HG03097 (cell line): ENCODE results near the gene MRPL53.
A peak's percentile ranks its signal among the peaks of the same experiment; 100 is the strongest.
"Not testable (repeated sequence)": the region's sequence is repeated elsewhere in the genome, so short reads cannot be mapped to it uniquely, and the experiment has no call there.

ENCODE experiments used
- ATAC-seq: cut with Tn5 transposase; IDR thresholded peaks from one replicate; pipeline ENCODE4 v1.9.1; 2021; ENCODE audit not compliant: unreplicated experiment, low FRiP score

The MRPL53 gene

DNA sequence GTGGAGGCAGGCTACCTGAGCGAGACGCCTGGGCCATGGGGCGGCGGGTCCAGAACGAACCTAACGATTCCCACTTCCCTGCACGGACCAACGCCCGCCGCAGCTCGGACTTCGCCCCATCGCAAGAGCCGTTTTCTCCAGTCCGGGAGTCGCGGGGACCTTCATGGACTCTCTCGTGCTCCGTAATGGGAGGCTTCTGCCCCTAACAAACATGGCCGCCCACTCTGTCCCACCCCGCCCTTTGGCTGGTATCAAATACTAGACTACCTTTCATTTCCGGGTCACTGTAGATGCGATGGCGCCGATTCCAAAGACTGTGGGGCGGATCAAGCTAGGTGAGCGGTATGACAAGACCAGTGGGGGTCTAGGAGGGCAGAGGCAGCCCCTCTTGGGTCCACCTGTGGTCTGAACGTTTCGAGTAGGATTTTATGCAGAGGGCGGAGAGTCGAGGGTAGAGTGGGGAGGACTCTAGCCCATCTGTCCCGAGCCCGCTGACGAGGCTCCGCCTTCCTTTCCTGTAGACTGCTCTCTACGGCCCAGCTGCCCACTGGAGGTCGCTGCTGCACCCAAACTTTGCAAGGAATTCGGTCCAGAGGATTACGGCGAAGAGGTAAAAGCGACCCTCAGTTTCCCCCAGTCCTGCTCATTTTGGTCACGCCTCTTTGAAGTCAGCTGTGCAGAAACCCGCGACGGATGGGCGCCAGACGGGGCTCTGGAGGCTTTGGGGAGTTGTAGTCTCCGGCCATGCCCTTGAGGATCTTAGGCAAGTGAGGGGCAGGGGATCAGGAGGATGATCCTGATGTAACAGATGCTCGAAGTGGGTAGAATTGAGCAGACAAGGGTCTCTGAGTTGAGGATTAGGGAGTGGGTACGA lies 10.6 kb upstream of the MRPL53 start, which contains the start of the genes CCDC142 and TTC31:
Gene CCDC142 (minus strand): TSS at position 198 of the 874 bp plus-strand sequence. CDS start 161 bp downstream, at position 37.
Gene TTC31 (plus strand): TSS at position 281 of the 874 bp plus-strand sequence. CDS start 15 bp downstream, at position 296.
- peak; percentile 84 for ATAC-seq

DNA sequence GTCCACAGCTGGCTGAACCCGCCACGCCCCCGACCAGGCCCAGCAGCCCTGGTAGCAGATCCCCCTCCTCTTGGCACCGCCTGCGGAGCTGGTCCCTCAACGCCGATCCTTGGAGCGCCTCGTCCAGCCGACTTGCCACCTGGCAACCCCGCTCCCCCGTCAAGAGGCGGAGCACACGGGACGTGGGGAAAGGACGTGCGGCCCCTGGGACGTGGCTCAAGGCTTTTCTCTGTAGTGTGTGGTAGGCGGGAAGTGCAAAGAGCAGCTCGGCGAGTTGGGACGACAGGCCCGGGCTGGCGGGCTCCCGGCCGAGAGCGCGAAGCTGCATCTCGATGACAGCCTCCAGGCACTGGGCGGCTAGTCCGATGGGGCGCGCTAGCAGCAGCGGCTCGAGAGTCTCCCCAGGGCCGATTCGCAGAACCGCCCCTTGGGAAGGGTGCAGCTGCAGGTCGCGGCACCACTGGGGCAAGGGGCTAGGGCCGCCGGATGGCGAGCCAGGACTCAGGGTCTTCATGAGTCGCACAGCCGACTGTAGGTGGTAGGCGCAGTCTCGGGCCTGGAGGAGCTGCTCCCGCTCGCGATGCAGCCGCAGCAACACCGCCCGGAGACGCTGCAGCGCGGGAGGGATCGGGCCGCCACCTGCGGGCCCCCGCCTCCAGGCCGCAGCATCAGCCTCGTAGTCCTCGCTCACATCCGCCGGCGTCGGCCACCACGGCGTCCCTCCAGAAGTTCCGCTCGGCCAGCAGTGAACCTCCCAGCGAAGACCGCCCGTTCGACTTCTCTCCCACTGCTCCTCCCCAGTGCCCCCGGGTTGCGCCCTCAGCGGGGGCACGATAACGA lies 9.7 kb upstream of the MRPL53 start:
- ATAC-seq, result peak; percentile 43

DNA sequence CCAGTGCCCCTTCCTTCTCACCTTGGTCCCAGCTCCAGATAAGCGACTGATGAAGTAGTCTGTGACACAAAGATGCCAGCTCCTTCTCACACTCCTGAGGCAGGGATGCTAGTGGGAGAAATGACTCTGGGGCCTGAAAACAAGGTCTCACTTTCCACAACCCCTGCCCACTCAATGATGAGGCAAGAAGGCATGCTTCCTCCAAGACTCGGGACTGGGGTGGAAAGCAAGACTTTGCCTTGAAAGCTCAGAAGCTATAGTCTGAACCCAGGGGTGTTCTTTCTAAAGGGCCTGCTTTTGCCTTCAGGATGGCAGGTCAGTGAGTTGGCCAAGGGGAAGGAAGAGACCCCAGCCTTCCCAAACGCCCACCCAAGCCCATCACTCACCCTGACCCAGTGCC lies 9.0 kb upstream of the MRPL53 start:
- ATAC-seq, result no peak

- no peak for ATAC-seq
Observed at GRCh38 chr2:74474899-74475298, 2.4 kb upstream of the MRPL53 start.

DNA sequence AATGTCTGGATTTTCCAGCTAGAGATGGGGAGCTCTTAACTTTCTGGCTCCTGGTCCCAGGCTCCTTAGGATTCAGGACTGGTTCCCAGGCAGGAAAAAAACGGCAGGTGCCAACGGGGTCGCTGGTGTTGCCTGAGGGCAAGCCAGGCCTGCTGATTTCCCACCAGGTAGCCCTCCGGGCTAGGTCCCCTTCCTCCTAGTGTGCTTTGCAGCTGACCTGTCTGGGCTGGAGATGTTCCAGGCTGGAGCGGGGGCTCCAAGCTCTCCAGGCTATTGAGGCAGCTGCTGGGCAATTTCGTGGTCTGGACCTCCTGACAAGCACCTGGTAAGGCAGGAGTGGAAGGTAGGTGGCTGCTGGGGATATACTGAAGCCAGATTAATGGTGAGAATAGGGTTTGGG lies 2.0 kb upstream of the MRPL53 start:
- no peak for ATAC-seq

DNA sequence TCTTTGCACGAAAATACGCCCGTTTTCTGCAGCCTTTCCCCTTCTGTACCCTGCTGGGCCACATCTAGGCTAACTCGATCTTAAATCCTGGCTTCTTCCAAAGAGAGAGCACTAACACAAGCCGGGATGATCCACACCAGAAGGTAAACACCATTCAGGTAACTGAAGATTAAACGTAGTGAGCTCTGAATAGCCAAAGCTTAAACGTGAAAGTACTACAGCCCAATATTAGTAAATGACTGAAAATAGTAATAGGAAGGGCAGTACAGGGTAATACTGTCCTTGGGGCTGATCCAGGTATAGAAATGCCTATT lies 422 bp upstream of the MRPL53 start:
- ATAC-seq, result peak; percentile 8

DNA sequence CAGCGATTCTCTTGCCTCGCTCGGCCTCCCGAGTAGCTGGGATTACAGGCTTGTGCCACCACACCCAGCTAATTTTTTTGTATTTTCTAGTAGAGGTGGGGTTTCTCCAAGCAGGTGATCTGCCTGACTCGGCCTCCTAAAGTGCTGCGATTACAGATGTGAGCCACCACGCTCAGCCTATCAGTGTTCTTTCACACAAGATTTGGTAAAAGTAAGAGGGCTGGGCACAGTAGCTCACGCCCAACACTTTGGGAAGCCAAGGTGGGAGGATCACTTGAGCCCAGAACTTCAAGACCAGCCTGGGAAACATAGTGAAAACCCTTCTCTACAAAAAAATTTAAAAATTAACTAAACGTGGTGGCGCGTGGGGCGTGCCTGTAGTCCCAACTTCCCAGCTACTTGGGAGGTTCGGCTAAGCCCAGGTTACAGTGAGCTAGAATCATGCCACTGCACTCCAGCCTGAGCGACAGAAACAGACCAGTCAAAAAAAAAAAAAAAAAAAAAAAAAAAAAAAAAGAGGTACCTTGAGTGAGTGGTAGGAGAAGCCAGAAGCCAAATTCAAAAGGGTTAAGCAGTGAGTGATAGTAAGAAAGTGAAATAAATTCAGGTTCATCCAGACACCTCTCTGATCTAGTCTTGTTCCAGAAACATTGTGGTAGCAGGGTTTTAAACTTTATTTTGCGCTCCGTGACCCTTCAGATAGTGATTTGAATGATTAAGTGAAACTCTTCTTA lies 981 bp downstream of the MRPL53 start:
- ATAC-seq, result no peak

- not testable (repeated sequence) for ATAC-seq
Observed at GRCh38 chr2:74470742-74471141, 1.7 kb downstream of the MRPL53 start.

DNA sequence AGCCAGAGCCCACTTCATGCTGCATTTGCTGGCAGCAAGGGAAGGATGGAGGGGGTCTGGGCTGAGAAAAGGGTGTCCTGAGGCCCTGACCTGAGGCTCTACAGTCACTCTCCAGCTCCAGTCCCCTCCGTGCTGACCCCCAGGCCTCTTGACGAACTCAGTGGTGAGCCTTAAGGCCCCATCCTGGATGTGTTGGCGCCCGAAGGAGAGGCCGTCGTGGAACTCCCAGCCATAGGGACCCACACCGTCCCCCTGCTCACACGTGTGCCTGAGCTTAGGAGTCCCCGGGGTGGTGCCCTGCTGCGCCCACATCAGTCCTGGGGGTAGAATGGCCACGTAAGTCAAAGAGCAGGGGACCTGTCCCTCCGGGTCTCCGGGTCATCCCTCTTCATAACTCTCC lies 8.1 kb downstream of the MRPL53 start:
- no peak for ATAC-seq

GRCh38 chr2:74462786-74463105 lies 9.7 kb downstream of the MRPL53 start:
- ATAC-seq, result no peak

- no peak for ATAC-seq
Observed at GRCh38 chr2:74462054-74462785, 10.3 kb downstream of the MRPL53 start.

DNA sequence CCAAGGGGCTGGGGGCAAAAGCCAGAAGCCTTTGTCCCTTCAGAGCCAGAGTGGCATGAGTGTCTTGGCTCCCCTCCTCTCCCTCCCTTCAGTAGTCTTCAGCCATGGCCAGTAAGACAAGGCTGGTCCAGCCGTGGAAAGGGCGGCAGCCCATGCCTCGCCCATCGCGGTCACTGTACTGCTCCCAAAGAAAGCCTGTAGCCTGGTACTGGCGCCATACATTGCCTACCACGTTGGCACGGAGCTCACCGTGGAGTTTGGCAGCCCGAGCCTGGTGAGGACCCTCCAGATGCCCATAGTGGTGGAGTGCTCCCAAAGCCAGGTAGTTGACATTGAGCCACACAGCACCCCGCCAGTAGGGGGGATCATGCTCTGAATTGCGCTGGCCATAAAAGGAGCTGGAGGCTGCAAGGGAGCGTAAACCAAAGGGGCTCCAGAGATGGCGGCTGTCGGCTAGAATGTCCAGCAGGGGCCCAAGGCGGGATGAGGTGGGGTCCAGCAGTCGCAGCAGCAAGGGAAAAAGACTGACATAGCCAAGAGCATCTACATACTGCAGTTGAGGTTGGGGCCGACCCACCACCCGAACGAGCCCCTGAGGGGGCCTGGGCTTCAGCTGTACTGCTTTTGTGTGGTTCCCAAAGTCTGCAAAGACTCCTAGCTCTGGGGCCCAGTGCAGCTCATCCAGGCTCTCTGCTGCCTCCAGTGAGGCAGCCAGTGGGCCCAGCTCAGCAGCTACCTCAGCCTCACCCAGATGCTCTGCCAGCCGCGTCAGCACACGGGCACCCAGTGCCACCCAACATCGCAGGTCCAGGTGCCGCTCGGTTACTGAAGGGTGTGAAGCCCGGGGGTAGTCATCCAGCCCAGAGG lies 11.1 kb downstream of the MRPL53 start:
- no peak for ATAC-seq

- ATAC-seq, result not testable (repeated sequence)
Observed at GRCh38 chr2:74460187-74460586, 12.3 kb downstream of the MRPL53 start.

- not testable (repeated sequence) for ATAC-seq
Observed at GRCh38 chr2:74459503-74460118, 12.9 kb downstream of the MRPL53 start.

- no peak for ATAC-seq
Observed at GRCh38 chr2:74458938-74459363, 13.5 kb downstream of the MRPL53 start.

DNA sequence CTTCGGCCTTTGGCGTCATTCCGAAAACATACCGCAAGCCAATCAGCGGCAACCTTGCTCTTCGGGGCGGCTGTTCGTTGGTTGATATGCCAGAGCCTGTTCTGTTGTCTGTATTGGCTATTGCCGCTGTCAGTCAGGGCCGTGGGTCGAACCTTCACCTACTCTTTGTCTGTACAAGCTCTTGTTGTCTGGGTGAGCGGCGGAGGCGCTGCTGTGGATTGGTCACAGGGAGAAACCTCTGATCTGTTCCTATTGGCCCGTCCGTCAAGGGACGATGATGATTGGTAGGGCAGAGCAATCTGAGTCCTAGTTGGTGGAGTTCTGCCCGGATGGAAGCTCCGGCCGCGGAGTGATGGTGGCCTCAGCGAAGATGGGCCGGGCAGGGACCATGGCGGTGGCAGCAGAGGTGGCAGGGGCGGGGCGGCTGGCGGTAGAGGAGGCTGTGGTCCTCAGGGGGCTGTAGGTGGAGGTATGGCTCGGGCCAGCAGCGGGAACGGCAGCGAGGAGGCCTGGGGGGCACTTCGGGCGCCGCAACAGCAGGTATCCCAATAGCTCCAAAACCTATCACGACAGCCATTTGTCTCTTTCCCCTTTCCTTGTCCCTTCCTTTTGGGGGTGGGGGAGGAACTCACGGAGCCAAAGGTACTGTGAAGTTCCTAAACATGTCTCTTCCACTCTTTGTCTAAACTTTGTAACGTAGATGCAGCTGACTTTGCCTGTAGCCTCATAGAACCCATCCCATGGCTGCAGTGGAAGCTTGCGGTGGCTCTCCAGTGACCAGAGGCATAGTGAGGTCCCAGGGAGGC lies 14.1 kb downstream of the MRPL53 start, which contains the start of gene WBP1:
Gene WBP1 (plus strand): TSS at position 307 of the 806 bp plus-strand sequence. CDS start 165 bp downstream, at position 472.
- ATAC-seq, result peak; percentile 71

DNA sequence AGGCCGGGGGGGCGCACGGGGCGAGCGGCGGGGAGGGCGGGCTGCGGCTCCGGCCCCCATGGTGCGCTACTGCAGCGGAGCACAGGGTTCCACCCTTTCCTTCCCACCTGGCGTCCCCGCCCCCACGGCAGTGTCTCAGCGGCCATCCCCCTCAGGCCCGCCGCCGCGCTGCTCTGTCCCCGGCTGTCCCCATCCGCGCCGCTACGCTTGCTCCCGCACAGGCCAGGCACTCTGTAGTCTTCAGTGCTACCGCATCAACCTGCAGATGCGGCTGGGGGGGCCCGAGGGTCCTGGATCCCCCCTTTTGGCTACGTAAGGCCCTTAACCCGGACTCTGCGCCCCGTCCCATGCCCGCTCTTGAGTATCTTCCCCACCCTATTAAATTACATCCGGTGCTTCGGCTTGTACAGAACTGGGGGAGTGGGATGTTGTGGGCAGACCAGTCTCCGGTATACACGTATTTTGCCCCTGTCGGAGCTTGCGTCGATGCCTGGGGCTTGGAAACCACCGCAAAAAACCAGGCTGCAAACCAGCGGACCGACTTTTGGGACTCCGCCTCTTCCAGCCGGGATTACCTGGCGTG lies 14.8 kb downstream of the MRPL53 start:
- peak; percentile 25 for ATAC-seq

DNA sequence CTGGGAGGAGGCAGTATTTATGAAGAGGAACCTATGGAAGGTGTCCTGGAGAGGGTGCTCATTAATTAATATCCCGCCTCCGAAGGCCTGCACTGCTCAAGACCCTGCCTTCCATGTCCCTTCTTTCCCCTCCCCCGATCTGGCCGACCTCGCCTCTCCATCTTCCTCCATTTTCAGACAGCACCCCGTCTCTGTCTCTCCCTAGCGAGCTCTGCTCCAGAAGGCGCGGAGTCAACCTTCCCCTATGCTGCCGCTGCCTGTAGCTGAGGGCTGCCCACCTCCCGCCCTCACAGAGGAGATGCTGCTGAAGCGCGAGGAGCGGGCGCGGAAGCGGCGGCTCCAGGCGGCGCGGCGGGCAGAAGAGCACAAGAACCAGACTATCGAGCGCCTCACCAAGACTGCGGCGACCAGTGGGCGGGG lies 15.3 kb downstream of the MRPL53 start:
- ATAC-seq, result no peak
